ENCODE data around the gene CTAG1B.
"Not testable (repeated sequence)": the region's sequence is repeated elsewhere in the genome, so short reads cannot be mapped to it uniquely, and the experiment has no call there.

Gene CTAG1B

GRCh38 chrX:154620767-154621414 lies 1.8 kb upstream of the CTAG1B start:
- not testable (repeated sequence) for DNase-seq

- DNase-seq = not testable (repeated sequence)
Observed at GRCh38 chrX:154613586-154613985, 5.5 kb downstream of the CTAG1B start.

DNA sequence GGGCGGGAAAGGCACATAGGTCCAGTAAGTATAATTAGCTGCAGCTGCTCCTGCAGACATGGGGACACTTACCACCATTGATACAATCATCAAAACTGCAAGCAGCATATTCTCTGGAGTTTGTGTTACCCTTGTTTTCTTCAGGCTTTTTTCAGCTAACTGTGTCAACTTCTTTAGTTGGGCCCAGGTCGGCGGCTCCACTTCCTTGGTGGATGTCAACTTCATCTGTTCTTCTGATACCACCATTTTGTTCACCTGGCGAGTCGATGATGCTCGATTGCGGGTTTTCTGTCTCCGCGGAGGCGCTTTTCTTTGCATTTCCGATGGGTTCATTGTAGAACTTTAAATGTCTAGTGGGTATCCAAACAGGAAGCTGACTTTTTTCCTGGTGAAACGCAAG lies 7.9 kb downstream of the CTAG1B start:
- DNase-seq = not testable (repeated sequence)

- DNase-seq = not testable (repeated sequence)
Observed at GRCh38 chrX:154608823-154609222, 10.3 kb downstream of the CTAG1B start.

DNA sequence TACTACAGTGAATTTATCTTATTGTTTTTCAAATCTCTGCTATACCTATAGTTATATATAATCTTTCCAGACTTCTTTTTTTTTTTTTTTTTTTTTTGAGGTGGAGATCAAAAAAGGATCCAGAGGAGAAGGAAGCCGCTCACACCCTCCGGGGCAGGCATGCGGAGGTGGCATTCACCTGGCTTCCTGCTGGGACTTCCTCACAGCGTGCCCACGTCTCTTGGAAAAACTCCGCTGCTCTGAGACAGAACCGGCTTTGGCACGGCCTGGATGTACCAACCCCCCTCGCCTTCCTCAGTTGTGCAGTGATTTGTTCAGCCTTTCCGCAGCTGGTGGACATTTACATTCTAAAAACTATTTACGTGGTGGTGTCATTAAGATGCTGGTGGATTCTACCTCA lies 11.1 kb downstream of the CTAG1B start:
- DNase-seq = not testable (repeated sequence)

DNA sequence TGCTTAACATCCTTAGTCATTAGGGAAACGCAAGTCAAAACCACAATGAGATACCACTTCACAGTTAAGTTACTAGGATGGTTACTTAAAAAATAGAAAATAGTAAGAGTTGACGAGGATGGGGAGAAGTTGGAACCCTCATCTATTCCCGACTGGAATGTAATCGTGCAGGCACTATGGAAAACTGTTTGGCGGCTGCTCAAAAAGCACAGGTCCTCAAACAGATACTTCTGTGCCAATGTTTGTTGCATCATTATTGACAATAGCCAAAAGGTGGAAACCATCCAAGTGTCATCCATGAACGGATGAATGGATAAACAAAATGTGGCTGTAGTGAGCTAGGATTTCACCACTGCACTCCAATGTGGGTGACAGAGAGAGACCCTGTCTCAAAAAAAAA lies 11.7 kb downstream of the CTAG1B start:
- DNase-seq = no peak

DNA sequence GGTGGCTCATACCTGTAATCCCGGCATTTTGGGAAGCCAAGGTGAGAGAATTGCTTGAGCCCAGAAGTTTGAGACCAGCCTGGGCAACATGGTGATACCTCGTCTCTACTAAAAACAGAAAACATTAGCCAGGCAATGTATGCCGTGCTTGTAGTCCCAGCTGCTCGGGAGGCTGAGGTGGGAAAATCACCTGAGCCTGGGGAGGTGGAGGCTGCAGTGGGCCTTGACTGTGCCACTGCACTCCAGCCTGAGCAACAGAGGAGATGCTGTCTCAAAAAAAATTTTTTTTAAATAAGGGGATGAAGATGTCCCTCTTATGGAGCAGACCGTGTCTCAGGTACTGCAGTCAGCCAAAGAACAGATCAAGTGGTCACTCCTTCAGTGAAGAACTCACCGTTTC lies 13.5 kb downstream of the CTAG1B start:
- no peak for DNase-seq

GRCh38 chrX:154603438-154604430 lies 15.3 kb downstream of the CTAG1B start:
- DNase-seq = no peak

- no peak for DNase-seq
Observed at GRCh38 chrX:154602766-154603437, 16.2 kb downstream of the CTAG1B start.

- DNase-seq = no peak
Observed at GRCh38 chrX:154602226-154602625, 16.9 kb downstream of the CTAG1B start.

GRCh38 chrX:154600759-154601374 lies 18.2 kb downstream of the CTAG1B start:
- no peak for DNase-seq

GRCh38 chrX:154599531-154599930 lies 19.6 kb downstream of the CTAG1B start:
- no peak for DNase-seq

DNA sequence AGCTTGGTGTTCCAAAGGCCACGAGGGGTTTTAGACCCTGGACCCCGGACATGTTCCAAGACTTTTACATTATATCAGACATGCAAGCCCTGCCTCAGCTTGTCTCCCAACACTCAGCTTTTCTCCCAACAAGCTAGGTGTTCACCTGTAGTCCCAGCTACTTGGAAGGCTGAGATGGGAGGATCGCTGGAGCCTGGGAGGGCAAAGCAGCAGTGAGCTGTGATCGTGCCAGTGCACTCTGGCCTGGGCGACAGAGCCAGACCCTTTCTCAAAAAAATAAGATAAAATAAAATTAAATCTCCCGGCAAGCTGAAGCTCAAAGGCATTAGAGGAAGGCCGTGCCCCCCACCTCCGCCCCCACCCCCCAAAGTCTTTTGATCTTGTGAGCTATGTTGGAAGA lies 20.4 kb downstream of the CTAG1B start:
- DNase-seq = no peak

- DNase-seq = no peak
Observed at GRCh38 chrX:154597221-154597620, 21.9 kb downstream of the CTAG1B start.

DNA sequence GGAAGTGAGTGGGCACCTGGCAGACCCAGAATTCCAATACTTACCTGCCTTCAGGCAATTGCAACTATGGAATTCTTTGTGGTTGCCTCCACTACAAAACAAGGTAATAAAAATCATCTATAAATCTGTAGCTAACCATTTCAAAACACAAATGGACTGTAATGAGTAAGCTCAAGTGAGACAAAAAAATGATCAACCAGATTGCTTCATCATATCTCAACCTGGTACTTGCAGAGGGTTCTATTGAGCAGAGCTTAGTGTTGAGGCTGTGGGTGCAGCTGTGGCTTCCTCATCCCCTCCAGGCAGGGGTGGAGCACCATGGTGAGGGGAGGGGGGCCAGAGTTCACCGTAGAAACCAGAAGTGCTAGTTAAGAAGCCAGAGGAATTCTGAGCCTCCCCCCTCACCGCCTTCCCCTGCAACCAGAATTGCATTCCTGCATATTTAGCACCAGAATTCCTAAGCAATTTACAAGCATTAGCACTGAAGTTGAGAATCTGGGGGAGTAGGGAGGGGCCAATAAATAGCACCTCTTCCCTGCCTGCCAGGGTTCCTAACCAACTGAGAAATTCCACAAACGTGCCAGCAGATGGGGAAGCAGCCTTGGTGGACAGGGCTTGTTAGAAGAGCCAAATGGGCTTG lies 22.7 kb downstream of the CTAG1B start:
- DNase-seq = no peak

GRCh38 chrX:154595559-154596249 lies 23.4 kb downstream of the CTAG1B start:
- DNase-seq = no peak

GRCh38 chrX:154594491-154594890 lies 24.6 kb downstream of the CTAG1B start:
- DNase-seq = no peak

- no peak for DNase-seq
Observed at GRCh38 chrX:154593201-154593600, 25.9 kb downstream of the CTAG1B start.

DNA sequence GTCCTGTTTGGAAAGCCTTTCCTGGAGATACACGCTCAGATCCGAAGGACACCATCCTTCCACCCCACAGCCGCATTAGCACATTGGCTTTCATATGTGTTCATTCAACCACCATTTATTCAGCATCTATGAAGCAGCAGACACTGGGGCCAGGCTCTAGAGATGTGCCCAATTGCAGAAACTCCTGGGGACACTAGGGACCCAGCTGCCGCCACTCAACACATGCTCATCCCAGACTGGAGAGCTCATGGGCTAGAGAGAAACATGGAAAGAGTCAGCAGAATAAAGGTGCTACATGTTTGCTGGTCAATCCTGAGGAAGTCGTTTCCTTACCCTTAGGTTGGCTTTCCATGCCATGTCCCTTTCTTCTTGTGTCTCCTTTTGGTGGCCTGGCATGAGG lies 26.6 kb downstream of the CTAG1B start:
- no peak for DNase-seq

- not testable (repeated sequence) for DNase-seq
Observed at GRCh38 chrX:154590415-154590814, 28.7 kb downstream of the CTAG1B start.

DNA sequence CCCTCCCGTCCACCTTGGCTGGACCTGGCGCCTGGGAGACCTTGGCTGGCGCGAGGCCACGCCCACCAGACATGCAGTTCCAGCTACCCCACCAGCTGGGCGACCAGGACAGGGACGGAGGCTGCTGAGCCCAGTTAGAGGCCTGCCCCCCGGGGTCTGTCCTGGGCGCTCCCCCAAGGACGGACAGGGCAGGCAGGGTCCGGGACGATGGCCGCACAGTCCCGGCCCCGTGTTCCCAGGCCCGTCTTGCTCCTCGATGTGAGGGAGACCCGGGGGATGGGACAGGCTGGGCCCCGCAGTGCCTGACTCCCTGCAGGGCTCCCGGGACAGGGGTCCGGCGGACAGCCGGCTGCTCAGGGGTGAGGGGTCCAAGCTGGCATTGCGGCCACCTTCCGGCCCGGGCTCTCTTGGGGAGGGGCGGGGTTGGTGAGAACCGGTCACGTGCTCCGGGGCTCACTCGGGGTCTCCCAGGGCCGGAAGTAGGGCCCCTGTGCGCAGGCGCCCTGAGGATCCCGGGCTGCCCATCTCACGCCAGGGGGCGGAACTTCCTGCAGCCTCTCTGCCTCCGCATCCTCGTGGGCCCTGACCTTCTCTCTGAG lies 34.4 kb downstream of the CTAG1B start, which contains the start of gene CTAG1A:
CTAG1A (plus strand) TSS at position 549 of the 599 bp plus-strand sequence. CDS start 74 bp downstream, outside the sequence.
- DNase-seq = not testable (repeated sequence)
